GM12801 (cell line): Measurements from ENCODE around the gene NPPA.

Experiments used
- TF ChIP-seq, protein P1 (sequence below): IDR thresholded peaks from one replicate; pipeline ENCODE4 v1.5.1; 2011; ENCODE audit warnings: control low read depth; ENCODE audit not compliant: insufficient read length; ENCODE audit errors: extremely low read depth

Gene NPPA

DNA sequence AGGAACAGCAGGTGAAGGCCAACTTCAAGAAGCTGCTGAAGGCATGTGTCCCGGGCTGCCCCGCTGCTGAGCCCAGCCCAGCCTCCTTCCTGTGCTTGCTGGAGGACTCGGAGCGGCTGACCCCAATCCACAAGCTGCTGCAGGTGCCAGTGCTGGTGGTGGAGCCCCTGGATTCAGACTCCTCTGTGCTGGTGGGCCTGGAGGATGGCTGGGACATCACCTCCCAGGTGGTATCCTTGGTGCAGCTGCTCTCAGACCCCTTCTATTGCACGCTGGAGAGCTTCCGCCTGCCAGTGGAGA is 31.3 kb upstream of the NPPA start:
- TF ChIP-seq, protein P1, sequence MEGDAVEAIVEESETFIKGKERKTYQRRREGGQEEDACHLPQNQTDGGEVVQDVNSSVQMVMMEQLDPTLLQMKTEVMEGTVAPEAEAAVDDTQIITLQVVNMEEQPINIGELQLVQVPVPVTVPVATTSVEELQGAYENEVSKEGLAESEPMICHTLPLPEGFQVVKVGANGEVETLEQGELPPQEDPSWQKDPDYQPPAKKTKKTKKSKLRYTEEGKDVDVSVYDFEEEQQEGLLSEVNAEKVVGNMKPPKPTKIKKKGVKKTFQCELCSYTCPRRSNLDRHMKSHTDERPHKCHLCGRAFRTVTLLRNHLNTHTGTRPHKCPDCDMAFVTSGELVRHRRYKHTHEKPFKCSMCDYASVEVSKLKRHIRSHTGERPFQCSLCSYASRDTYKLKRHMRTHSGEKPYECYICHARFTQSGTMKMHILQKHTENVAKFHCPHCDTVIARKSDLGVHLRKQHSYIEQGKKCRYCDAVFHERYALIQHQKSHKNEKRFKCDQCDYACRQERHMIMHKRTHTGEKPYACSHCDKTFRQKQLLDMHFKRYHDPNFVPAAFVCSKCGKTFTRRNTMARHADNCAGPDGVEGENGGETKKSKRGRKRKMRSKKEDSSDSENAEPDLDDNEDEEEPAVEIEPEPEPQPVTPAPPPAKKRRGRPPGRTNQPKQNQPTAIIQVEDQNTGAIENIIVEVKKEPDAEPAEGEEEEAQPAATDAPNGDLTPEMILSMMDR = no peak

DNA sequence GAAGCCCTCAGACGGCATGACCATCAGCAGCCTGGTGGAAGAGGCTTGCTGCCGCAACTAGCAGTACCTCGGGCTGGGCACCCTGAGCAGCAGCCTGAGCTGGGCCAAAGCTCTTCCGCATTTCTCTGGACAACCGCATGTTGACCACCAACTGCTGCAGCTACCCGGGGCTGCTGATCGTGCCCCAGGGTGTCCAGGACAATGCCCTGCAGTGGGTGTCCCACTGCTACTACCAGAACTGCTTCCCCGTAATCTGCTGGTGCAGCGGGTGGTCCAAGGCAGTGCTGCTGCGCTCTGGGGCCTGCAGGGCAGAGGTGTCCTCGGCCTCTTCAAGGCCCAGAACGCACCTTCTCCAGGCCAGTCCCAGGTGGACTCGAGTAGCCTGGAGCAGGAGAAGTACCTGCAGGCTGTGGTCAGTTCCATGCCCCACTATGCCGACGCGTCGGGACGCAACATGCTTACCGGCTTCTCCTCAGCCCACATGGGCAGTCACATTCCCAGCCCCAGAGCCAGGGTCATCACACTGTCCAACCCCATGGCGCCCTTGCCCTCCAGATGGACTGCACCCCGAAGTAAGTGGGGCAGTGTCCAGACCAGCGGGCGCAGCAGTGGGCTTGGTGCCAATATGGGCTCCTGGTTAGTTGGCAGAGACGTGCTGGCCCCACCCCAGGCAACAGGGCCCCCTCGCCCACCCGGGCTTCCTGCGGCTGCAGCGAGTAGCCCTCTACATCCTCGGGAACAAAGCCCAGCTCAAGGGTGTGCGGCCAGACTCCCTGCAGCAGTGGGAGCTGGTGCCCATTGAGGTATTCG is 30.7 kb upstream of the NPPA start:
- TF ChIP-seq, protein P1 = no peak

DNA sequence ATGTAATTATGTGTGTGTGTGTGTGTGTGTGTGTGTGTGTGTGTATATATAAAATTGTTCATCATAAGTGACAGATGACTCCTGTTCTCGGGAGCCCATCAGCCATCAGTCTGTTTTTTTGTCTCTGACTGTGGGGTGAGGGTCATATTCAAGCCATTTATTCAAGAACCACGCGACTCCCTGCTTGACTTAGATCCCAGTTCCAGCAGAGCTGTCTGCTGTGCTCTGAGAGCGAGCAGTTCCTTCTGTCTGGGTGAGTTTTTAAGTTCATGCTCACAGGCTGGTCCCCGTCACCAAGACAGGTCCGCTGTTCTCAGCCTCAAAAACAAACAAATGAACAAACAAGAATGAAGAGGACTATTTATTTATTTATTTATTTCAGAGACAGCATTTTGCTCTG is 29.5 kb upstream of the NPPA start:
- TF ChIP-seq, protein P1 = no peak

DNA sequence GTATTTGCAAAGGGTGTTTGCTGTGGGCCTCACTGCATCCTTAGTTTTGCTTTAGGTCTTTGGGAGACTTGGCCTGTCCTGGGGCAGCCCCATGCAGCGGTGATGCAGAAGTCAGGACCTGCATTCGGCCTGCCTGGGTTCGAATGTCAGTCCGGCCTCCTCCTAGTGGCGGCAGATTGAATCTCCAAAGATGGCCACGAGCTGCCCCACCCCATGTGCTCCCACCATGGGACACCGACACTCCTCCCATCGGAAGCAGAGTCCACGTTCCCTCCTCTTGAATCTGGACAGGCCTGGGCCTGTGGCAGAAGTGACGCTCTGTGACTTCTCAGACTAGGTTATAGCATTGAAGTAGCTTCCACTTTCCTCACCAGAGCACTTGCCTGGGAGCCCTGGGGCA is 27.5 kb upstream of the NPPA start:
- TF ChIP-seq, protein P1 = no peak

DNA sequence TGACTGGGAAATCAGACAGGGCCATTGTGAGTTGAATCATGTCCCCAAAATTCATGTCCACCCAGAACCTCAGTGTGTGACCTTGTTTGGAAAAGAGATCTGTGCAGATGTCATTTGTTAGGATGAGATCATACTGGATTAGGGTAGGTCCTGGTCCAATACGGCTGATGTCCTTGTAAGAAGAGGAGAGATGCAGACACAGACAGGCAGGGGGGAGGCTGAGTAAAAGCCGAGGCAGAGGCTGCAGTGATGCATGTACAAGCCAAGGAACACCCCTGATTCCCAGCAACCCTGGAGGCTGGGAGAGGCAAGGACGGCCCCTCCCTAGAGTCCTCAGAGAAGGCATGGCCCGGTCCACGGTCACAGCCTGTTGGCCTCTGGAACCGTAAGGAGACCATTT is 27.0 kb upstream of the NPPA start:
- TF ChIP-seq, protein P1 = no peak

DNA sequence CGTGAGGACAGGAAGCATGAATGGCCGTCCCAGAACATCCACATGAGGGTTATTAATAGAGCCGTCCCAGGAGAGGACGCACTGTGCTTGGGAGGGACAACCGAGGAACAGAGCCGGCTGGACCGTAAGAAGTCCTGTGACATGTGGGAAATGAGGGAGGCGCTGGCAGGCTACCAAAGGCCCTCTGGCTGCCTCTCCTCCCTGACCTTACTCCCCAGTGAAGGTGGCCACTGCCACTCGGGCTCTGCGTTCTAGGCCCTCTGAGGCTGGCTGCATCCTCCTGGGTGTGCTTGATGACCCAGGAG is 26.6 kb upstream of the NPPA start:
- TF ChIP-seq, protein P1 = no peak

DNA sequence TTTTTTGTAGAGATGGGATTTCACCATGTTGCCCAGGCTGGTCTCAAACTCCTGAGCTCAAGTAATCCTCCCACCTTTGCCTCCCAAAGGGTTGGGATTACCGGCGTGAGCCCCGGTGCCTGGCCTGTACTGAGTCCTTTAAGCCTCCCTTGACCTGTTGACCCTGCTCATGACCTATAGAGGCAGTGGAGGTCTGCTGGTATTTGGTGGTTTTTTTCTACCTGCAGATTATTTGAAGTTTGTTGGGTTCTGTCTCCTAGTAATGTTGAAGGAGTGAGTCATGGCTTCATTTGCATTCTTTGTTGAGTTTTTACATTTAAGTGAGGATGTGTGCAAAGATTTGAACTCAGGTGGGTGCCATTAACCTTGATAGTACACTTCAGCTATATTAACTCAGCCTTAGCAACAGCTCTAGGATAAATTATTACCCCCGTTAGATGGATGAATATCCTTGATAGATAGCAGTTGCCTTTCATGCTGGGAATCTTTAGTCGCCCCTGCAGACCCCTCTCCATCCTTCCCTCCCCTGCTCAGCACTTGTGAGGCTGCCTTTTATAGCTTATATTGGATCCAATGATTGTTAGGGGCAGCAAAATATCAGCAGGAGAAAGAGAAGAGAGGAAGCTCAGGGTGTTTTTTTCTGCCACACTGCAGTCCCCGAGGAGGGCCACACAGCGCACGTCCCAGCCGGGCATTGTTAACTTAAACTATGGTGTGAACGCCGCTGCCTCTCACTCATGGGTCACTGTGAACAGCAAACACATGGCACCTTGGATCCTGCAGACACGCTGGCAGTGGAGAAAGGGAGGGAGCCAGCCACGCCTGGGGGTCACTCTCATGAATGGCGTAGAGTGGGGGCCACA is 26.0 kb upstream of the NPPA start:
- TF ChIP-seq, protein P1 = no peak
